ENCODE measurements around the gene ZFPM1. TPM values are rescaled to one million over a fixed set of nuclear protein-coding genes. Genes with fewer than 3 reads are reported as not detected.

Gene ZFPM1
- total RNA-seq, 1 experiment from 2014 or later = 3.9 TPM

DNA sequence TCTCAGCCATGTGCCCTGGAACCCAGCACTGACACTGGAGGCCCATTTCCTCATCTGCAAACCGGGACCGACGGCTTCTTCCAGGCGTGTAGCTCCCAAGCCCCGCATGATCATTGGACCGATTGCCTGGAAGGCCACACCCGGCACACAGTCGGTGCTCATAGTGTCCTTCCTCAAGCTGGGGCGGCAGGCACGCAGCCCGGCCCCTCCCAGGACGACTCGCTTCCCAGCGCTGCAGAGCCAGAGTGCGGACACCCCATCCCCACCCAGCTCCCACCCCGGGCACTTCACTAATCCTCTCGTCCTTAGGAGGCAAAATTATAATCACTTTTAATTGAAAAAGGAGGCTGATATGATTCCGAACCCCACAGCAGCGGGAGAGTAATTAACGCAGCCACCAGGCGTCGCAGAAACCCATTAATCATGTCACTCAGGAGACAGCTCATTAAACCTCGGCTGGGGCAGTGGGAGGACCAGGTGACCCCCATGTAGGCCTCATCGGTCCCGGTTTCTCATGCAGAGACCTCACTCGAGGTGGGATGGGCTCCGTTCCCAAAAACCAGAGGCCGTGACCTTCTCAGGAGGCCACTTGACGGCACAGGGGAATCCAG, 37.3 kb upstream of the ZFPM1 start:
- in situ Hi-C loops (cut with HindIII; ENCODE audit: low pct_unique_long_range_greater_than_20kb, low sequenced_read_pairs) (no loop called here), intact Hi-C loops (cut with micrococcal nuclease; ENCODE audit: unreplicated experiment) (no loop called here)
- POLR2A ChIA-PET = no interaction called here

DNA sequence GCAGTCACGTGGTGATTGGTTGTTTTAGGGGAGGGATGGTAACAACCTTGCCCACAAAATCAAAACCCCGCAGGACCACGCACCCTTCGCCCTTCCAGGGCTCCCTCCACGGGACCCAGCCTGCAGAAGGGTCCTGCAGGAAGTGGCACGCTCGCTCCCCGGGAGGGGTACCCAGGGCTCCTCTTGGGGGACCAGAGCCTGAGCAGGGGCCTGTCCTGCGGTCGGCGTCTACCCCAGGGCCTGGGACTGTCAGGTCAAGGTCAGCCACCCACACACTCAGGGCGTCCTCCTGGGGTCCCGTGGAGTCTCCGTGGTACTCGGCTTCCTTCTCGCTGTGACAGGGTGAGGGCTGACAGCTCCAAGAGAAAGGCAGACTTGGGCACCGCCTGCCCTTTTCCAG, 36.4 kb upstream of the ZFPM1 start:
- TF ChIP-seq, protein P1, sequence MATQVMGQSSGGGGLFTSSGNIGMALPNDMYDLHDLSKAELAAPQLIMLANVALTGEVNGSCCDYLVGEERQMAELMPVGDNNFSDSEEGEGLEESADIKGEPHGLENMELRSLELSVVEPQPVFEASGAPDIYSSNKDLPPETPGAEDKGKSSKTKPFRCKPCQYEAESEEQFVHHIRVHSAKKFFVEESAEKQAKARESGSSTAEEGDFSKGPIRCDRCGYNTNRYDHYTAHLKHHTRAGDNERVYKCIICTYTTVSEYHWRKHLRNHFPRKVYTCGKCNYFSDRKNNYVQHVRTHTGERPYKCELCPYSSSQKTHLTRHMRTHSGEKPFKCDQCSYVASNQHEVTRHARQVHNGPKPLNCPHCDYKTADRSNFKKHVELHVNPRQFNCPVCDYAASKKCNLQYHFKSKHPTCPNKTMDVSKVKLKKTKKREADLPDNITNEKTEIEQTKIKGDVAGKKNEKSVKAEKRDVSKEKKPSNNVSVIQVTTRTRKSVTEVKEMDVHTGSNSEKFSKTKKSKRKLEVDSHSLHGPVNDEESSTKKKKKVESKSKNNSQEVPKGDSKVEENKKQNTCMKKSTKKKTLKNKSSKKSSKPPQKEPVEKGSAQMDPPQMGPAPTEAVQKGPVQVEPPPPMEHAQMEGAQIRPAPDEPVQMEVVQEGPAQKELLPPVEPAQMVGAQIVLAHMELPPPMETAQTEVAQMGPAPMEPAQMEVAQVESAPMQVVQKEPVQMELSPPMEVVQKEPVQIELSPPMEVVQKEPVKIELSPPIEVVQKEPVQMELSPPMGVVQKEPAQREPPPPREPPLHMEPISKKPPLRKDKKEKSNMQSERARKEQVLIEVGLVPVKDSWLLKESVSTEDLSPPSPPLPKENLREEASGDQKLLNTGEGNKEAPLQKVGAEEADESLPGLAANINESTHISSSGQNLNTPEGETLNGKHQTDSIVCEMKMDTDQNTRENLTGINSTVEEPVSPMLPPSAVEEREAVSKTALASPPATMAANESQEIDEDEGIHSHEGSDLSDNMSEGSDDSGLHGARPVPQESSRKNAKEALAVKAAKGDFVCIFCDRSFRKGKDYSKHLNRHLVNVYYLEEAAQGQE (IDR thresholded peaks at IDR 0.05; ENCODE audit: insufficient read depth in 1 of 2, low read depth in 2 of 2, low read length in 1 of 2) = no peak
- no peak for TF ChIP-seq SIN3A (IDR thresholded peaks at IDR 0.05; ENCODE audit: borderline replicate concordance, insufficient read depth, low read depth, low read length)
- TF ChIP-seq, protein P2, sequence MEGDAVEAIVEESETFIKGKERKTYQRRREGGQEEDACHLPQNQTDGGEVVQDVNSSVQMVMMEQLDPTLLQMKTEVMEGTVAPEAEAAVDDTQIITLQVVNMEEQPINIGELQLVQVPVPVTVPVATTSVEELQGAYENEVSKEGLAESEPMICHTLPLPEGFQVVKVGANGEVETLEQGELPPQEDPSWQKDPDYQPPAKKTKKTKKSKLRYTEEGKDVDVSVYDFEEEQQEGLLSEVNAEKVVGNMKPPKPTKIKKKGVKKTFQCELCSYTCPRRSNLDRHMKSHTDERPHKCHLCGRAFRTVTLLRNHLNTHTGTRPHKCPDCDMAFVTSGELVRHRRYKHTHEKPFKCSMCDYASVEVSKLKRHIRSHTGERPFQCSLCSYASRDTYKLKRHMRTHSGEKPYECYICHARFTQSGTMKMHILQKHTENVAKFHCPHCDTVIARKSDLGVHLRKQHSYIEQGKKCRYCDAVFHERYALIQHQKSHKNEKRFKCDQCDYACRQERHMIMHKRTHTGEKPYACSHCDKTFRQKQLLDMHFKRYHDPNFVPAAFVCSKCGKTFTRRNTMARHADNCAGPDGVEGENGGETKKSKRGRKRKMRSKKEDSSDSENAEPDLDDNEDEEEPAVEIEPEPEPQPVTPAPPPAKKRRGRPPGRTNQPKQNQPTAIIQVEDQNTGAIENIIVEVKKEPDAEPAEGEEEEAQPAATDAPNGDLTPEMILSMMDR (IDR thresholded peaks at IDR 0.05) = no peak
- TF ChIP-seq POLR2AphosphoS5 (IDR thresholded peaks at IDR 0.05; ENCODE audit: low read depth, low read length) = no peak
- no peak for TF ChIP-seq TCF7L2 (IDR thresholded peaks at IDR 0.05; ENCODE audit: low read depth, low read length)
- no peaks in the 10 kb centered on the region for H3K27me3 ChIP-seq (ENCODE audit: control insufficient read depth, insufficient read depth, low read length)
- no peaks in the 10 kb centered on the region for H3K36me3 ChIP-seq (ENCODE audit: control insufficient read depth, insufficient read depth, low read length)
- in situ Hi-C loops (cut with HindIII; ENCODE audit: low pct_unique_long_range_greater_than_20kb, low sequenced_read_pairs) = no loop called here
- ATAC-seq = no peak
- DNase-seq (ENCODE audit: low read depth, low spot score) = no peak
- BruUV-seq (replicated peaks) = no TSS peak
- CTCF ChIA-PET = no interaction called here
- no peaks in the 10 kb centered on the region for H3K4me1 ChIP-seq (ENCODE audit: control insufficient read depth, insufficient read depth, low read length)
- H3K9me3 ChIP-seq (ENCODE audit: control insufficient read depth, insufficient read depth, low read depth, low read length) = no peaks in the 10 kb centered on the region
- intact Hi-C loops (cut with micrococcal nuclease; ENCODE audit: unreplicated experiment) = no loop called here
- H3K4me3 ChIP-seq (ENCODE audit: low read depth in 2 of 2, low read length in 2 of 2) = no peak overlapping the region
- POLR2A ChIA-PET = no interaction called here
- H3K27ac ChIP-seq (ENCODE audit: low read length) = no peak overlapping the region

More for the DNA sequence above, 37.3 kb upstream of the ZFPM1 start:
- BruUV-seq (replicated peaks) = no TSS peak
- TF ChIP-seq TCF7L2 (IDR thresholded peaks at IDR 0.05; ENCODE audit: low read depth, low read length) = no peak
- TF ChIP-seq, protein P1 (IDR thresholded peaks at IDR 0.05; ENCODE audit: insufficient read depth in 1 of 2, low read depth in 2 of 2, low read length in 1 of 2) = no peak
- TF ChIP-seq, protein P2 (IDR thresholded peaks at IDR 0.05) = no peak
- no peak for TF ChIP-seq POLR2AphosphoS5 (IDR thresholded peaks at IDR 0.05; ENCODE audit: low read depth, low read length)
- no peak for TF ChIP-seq SIN3A (IDR thresholded peaks at IDR 0.05; ENCODE audit: borderline replicate concordance, insufficient read depth, low read depth, low read length)
- Histone ChIP-seq H3K4me1 (ENCODE audit: control insufficient read depth, insufficient read depth, low read length) (no peaks in the 10 kb centered on the region), H3K27ac (ENCODE audit: low read length) (no peak overlapping the region), H3K27me3 (ENCODE audit: control insufficient read depth, insufficient read depth, low read length) (no peaks in the 10 kb centered on the region), H3K9me3 (ENCODE audit: control insufficient read depth, insufficient read depth, low read depth, low read length) (no peaks in the 10 kb centered on the region), H3K4me3 (ENCODE audit: low read depth in 2 of 2, low read length in 2 of 2) (no peak overlapping the region), H3K36me3 (ENCODE audit: control insufficient read depth, insufficient read depth, low read length) (no peaks in the 10 kb centered on the region)
- ATAC-seq (no peak), DNase-seq (ENCODE audit: low read depth, low spot score) (no peak)
- CTCF ChIA-PET = no interaction called here

Measured in Panc1 (cell line).